Measurements from ENCODE around the gene PCARE.

GRCh38 chr2:29073933-29074332 lies 390 bp downstream of the PCARE start:
- no peak for TF ChIP-seq CTCF (IDR thresholded peaks at IDR 0.05; ENCODE audit: low read depth, low read length, missing input control)
- TF ChIP-seq RAD21 (IDR thresholded peaks at IDR 0.05): no peak
- TF ChIP-seq GABPA (IDR thresholded peaks at IDR 0.05 in 1 of 2, conservative IDR thresholded peaks at IDR 0.05 in 1 of 2): no peak
- no peak for TF ChIP-seq REST (IDR thresholded peaks at IDR 0.05)
- no peak for TF ChIP-seq YY1 (IDR thresholded peaks at IDR 0.05)
